ENCODE results near the gene DYRK1A.

DYRK1A gene

GRCh38 chr21:37574316-37574715 lies 207.7 kb downstream of the DYRK1A start:
- no peak for FAIRE-seq

GRCh38 chr21:37574751-37575150 lies 208.2 kb downstream of the DYRK1A start:
- FAIRE-seq = no peak

GRCh38 chr21:37575580-37575979 lies 209.0 kb downstream of the DYRK1A start:
- no peak for FAIRE-seq
